Uterus (tissue), 2 donors: ENCODE data around the gene RBBP8.

ENCODE experiments used
- POLR2A ChIP-seq, 2 donors: fragments of 450-650 bp; IDR thresholded peaks; one replicate each; pipeline ENCODE4 v1.6.1; 2016; ENCODE audit warnings: antibody characterized with exemption in 2 of 2, mild to moderate bottlenecking in 1 of 2, moderate library complexity in 1 of 2
- TF ChIP-seq, protein P1 (sequence below), 4 experiments: fragments of 200-600 bp in 2 of 4; fragments of 450-650 bp in 2 of 4; sonication (generic) in 2 of 4; IDR thresholded peaks; one replicate each; pipeline ENCODE4 v1.5.1; 2016 to 2019; ENCODE audit warnings: antibody characterized with exemption in 4 of 4, mild to moderate bottlenecking in 2 of 4, moderate library complexity in 1 of 4

DNA sequence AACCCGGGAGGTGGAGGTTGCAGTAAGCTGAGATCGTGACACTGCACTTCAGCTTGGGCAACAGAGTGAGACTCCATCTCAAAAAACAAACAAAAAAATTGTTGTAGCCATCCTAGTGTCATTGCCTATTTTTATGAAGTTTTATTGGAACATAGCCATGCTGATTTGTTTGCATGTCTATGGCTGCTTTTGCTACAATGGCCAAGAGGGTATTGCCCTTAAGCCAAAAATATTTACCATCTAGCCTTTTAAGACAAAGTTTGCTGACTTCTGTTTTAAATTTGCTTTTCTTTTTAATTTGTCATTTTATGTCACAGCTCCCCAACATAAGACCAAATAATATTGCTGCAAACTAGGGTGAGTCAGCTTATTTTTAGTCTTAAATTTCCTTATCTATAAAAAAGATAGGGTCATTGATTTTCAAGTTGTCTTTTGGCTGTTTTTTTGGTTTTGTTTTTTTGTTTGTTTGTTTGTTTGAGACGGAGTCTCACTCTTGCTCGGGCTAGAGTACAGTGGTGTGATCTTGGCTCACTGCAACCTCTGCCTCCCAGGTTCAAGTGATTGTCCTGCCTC is 132.2 kb downstream of the RBBP8 start:
- TF ChIP-seq, protein P1, sequence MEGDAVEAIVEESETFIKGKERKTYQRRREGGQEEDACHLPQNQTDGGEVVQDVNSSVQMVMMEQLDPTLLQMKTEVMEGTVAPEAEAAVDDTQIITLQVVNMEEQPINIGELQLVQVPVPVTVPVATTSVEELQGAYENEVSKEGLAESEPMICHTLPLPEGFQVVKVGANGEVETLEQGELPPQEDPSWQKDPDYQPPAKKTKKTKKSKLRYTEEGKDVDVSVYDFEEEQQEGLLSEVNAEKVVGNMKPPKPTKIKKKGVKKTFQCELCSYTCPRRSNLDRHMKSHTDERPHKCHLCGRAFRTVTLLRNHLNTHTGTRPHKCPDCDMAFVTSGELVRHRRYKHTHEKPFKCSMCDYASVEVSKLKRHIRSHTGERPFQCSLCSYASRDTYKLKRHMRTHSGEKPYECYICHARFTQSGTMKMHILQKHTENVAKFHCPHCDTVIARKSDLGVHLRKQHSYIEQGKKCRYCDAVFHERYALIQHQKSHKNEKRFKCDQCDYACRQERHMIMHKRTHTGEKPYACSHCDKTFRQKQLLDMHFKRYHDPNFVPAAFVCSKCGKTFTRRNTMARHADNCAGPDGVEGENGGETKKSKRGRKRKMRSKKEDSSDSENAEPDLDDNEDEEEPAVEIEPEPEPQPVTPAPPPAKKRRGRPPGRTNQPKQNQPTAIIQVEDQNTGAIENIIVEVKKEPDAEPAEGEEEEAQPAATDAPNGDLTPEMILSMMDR (IDR thresholded peaks at IDR 0.05), result no peak
- no peak for TF ChIP-seq POLR2A (IDR thresholded peaks at IDR 0.05)
